ENCODE results near the gene ZSWIM7. TPM values are rescaled to one million over a fixed set of nuclear protein-coding genes. Genes with fewer than 3 reads are reported as not detected.

Gene ZSWIM7
- total RNA-seq, 2 donors from 2014 or later = 15.1 to 16.5 TPM

- intact Hi-C loops (cut with DNase I) = no loop called here
- Histone ChIP-seq H3K4me1 (replicated peaks) (no peaks in the 10 kb centered on the region), H3K9me3 (no peaks in the 10 kb centered on the region), H3K27ac (no peak overlapping the region), H3K27me3 (replicated peaks; ENCODE audit: insufficient read depth) (no peaks in the 10 kb centered on the region), H3K36me3 (no peaks in the 10 kb centered on the region), H3K4me3 (no peak overlapping the region)
- no peak for DNase-seq (ENCODE audit: low spot score)
- 80% methylated on average over 14 of the region's 14 CpGs for WGBS
- no peak for TF ChIP-seq CTCF (IDR thresholded peaks at IDR 0.05)
- no peak for TF ChIP-seq POLR2AphosphoS5 (IDR thresholded peaks at IDR 0.05)
- TF ChIP-seq POLR2A (IDR thresholded peaks at IDR 0.05) = no peak
Measured at GRCh38 chr17:15955793-15956541, 43.5 kb downstream of the ZSWIM7 start.

- Histone ChIP-seq H3K4me1 (replicated peaks) (no peaks in the 10 kb centered on the region), H3K27ac (no peak overlapping the region), H3K9me3 (no peaks in the 10 kb centered on the region), H3K36me3 (no peaks in the 10 kb centered on the region), H3K27me3 (replicated peaks; ENCODE audit: insufficient read depth) (no peaks in the 10 kb centered on the region), H3K4me3 (no peak overlapping the region)
- TF ChIP-seq POLR2A (IDR thresholded peaks at IDR 0.05) = no peak
- TF ChIP-seq POLR2AphosphoS5 (IDR thresholded peaks at IDR 0.05) = no peak
- no peak for TF ChIP-seq CTCF (IDR thresholded peaks at IDR 0.05)
- no peak for DNase-seq (ENCODE audit: low spot score)
- 86% methylated on average over 5 of the region's 5 CpGs for WGBS
- intact Hi-C loops (cut with DNase I) = no loop called here
Measured at GRCh38 chr17:15954222-15954621, 45.3 kb downstream of the ZSWIM7 start.

GRCh38 chr17:15952916-15953790 is 46.4 kb downstream of the ZSWIM7 start:
- intact Hi-C loops (cut with DNase I) = no loop called here
- WGBS = 78% methylated on average over 22 of the region's 22 CpGs
- no peaks in the 10 kb centered on the region for H3K27me3 ChIP-seq (replicated peaks; ENCODE audit: insufficient read depth)
- H3K36me3 ChIP-seq = no peaks in the 10 kb centered on the region
- DNase-seq (ENCODE audit: low spot score) = no peak
- TF ChIP-seq CTCF (IDR thresholded peaks at IDR 0.05) (no peak), POLR2A (IDR thresholded peaks at IDR 0.05) (no peak), POLR2AphosphoS5 (IDR thresholded peaks at IDR 0.05) (no peak)
- no peak overlapping the region for H3K4me3 ChIP-seq
- no peak overlapping the region for H3K27ac ChIP-seq
- no peaks in the 10 kb centered on the region for H3K9me3 ChIP-seq
- no peaks in the 10 kb centered on the region for H3K4me1 ChIP-seq (replicated peaks)

- Histone ChIP-seq H3K9me3 (no peaks in the 10 kb centered on the region), H3K4me1 (replicated peaks) (no peaks in the 10 kb centered on the region), H3K36me3 (no peaks in the 10 kb centered on the region), H3K27me3 (replicated peaks; ENCODE audit: insufficient read depth) (no peaks in the 10 kb centered on the region), H3K4me3 (no peak overlapping the region), H3K27ac (no peak overlapping the region)
- TF ChIP-seq CTCF (IDR thresholded peaks at IDR 0.05) (no peak), POLR2AphosphoS5 (IDR thresholded peaks at IDR 0.05) (no peak), POLR2A (IDR thresholded peaks at IDR 0.05) (no peak)
- DNase-seq (ENCODE audit: low spot score) = no peak
- intact Hi-C loops (cut with DNase I) = no loop called here
- WGBS = 87% methylated on average over 7 of the region's 7 CpGs
Measured at GRCh38 chr17:15952048-15952532, 47.4 kb downstream of the ZSWIM7 start.

Data from prostate gland (tissue), 2 donors.